Mesothelial cell of epicardium (in vitro differentiated cells): Measurements from ENCODE around the gene PDLIM7. TPM values are rescaled to one million over a fixed set of nuclear protein-coding genes. Genes with fewer than 3 reads are reported as not detected.

Source experiments
- DNase-seq, 2 experiments: peaks; one replicate each; pipeline ENCODE4 v3.0.0; 2021; ENCODE audit warnings: low spot score in 2 of 2; ENCODE audit not compliant: unreplicated experiment in 2 of 2
- H3K27ac Mint-ChIP-seq: 2 replicates; pipeline ENCODE4 v1.8.0; 2021; ENCODE audit warnings: mixed read lengths
- H3K27me3 Mint-ChIP-seq: 2 replicates; pipeline ENCODE4 v1.8.0; 2021; ENCODE audit warnings: low read depth, mixed read lengths
- H3K36me3 Mint-ChIP-seq: 2 replicates; pipeline ENCODE4 v1.8.0; 2021; ENCODE audit warnings: mixed read lengths
- H3K4me1 Mint-ChIP-seq: 2 replicates; pipeline ENCODE4 v1.8.0; 2021; ENCODE audit warnings: mixed read lengths
- H3K4me3 Mint-ChIP-seq: 2 replicates; pipeline ENCODE4 v1.8.0; 2021; ENCODE audit warnings: mild to moderate bottlenecking, moderate library complexity, mixed read lengths
- H3K9me3 Mint-ChIP-seq: 2 replicates; pipeline ENCODE4 v1.8.0; 2021; ENCODE audit warnings: mixed read lengths
- CTCF ChIP-seq: fragments of 200-600 bp; sonication (generic); IDR thresholded peaks from one replicate; pipeline ENCODE4 v1.5.0; 2021; ENCODE audit warnings: antibody characterized with exemption; ENCODE audit not compliant: unreplicated experiment
- total RNA-seq: library from RNA; stranded (reverse); gene quantifications from 3 replicates; pipeline ENCODE4 v1.2.1, GENCODE V29; 2021

The PDLIM7 gene
- total RNA-seq, 1 donor from 2014 or later, result 494 TPM

GRCh38 chr5:177477701-177478477, 19.5 kb downstream of the PDLIM7 start:
- H3K4me3 Mint-ChIP-seq, result no peak overlapping the region
- TF ChIP-seq CTCF, result no peak
- H3K4me1 Mint-ChIP-seq, result peaks cover 39% of the 10 kb centered on the region
- no peaks in the 10 kb centered on the region for H3K27me3 Mint-ChIP-seq
- DNase-seq, result no peak
- H3K36me3 Mint-ChIP-seq, result peaks cover 4% of the 10 kb centered on the region
- peak overlapping the region; percentile 39 for H3K27ac Mint-ChIP-seq
- no peaks in the 10 kb centered on the region for H3K9me3 Mint-ChIP-seq

DNA sequence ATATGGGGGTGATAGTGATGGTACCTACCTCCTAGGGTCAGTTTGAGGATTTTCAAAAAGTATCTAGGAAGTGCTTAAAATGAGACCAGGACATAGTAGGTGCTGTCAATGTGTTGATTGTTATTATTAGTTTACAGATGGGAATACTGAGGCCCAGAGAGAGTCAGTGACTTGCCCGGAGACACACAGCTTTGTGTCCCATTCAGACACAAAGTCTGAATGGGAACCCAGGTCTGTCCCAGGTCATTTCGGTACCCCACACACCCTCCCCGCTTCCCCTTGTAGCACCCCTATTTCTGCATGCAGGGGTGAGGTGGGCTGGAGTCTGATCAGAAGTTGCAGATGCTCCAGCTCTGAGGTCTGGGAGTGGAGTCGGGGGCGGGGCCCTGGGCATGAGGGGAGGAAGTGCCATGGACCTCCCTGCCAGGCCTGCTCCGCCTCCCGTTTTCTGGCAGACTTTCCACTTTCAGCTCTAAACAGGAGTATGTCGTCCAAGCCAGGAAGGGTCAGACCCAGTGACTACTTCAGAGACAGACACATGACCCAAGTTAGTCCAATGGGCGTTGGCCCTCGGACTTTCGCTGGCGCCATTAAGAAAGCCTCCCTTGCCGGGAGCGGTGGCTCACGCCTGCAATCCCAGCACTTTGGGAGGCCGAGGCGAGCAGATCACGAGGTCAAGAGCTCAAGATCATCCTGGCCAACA, 20.7 kb downstream of the PDLIM7 start:
- H3K36me3 Mint-ChIP-seq, result no peaks in the 10 kb centered on the region
- no peak overlapping the region for H3K4me3 Mint-ChIP-seq
- H3K27ac Mint-ChIP-seq, result peak overlapping the region; percentile 48
- H3K4me1 Mint-ChIP-seq, result peaks cover 39% of the 10 kb centered on the region
- H3K9me3 Mint-ChIP-seq, result no peaks in the 10 kb centered on the region
- TF ChIP-seq CTCF, result no peak
- no peak for DNase-seq
- no peaks in the 10 kb centered on the region for H3K27me3 Mint-ChIP-seq

DNA sequence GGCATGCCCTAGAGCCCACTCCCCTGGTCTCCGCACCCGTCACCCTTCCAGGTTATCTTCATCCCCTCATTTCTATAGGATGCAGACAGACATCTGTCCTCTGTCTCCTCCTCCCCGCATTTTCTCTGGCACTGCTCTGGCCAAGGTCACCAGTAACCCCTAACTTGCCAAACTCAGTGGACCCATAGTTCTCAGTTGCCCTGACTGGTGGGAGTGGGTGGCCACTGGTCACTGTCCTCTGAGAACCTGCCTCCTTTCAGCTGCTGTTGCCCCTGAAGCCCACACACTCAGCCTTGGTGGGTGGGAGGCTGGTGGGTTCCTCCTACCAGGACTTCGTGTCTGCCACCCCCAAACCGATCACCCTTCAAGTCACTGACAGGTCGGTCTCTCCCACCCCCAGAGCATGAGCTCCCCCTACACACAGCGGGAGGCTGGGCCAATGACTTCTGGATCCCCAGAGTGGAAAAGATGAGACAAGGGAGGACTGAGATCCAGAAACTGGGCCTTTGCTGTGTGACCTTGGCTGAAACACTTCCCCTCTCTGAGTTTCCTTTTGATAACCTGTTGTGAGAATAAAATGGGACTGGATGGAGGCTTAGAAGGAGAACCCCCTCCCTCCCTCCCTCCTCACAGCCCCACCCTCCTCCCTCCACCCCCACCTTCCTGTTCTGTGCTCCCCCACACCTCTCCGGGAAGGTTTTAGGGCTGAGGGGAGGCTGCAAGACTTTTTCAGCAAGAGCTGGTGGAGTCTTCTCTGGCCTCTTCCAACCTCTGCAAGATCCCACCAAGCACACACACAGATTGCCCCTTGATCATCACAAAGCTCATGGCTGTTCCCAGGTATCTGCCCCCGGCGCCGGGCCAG, 21.6 kb downstream of the PDLIM7 start:
- Mint-ChIP-seq H3K9me3 (no peaks in the 10 kb centered on the region), H3K27ac (peak overlapping the region; percentile 79), H3K4me1 (peaks cover 47% of the 10 kb centered on the region), H3K27me3 (no peaks in the 10 kb centered on the region), H3K36me3 (no peaks in the 10 kb centered on the region), H3K4me3 (peak overlapping the region; percentile 15)
- DNase-seq, result no peak
- no peak for TF ChIP-seq CTCF

- H3K27me3 Mint-ChIP-seq, result no peaks in the 10 kb centered on the region
- no peaks in the 10 kb centered on the region for H3K36me3 Mint-ChIP-seq
- H3K4me1 Mint-ChIP-seq, result peaks cover 55% of the 10 kb centered on the region
- H3K9me3 Mint-ChIP-seq, result no peaks in the 10 kb centered on the region
- no peak for TF ChIP-seq CTCF
- peak overlapping the region; percentile 87 for H3K27ac Mint-ChIP-seq
- DNase-seq, result no peak
- H3K4me3 Mint-ChIP-seq, result peak overlapping the region; percentile 76
Measured at GRCh38 chr5:177474846-177475562, 22.4 kb downstream of the PDLIM7 start.

DNA sequence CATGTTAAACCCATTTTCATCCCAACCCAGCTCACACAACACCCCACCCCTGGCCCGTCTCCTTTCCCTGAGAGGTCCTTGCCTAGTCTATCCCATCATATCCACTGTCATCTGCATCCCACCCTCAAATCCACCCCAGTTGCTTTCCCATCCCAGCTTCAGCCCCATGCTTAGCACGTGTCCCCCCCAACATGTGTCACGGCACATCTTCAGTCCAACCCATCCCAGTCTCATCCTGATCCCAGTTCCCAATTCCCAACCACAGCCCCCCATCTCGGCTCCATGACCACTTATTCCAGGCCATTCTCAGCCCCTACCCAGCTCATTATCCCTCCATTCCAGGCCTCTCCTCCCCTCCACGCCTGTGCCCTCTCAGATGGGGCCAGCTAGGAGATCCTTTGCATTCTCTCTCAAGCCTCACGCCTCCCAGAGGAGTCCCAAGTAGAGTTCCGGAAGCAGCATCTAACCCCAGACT, 23.4 kb downstream of the PDLIM7 start:
- Mint-ChIP-seq H3K4me3 (peak overlapping the region; percentile 76), H3K27me3 (no peaks in the 10 kb centered on the region), H3K4me1 (peaks cover 57% of the 10 kb centered on the region), H3K36me3 (no peaks in the 10 kb centered on the region), H3K9me3 (no peaks in the 10 kb centered on the region), H3K27ac (peak overlapping the region; percentile 87)
- no peak for TF ChIP-seq CTCF
- DNase-seq, result no peak
